NB4 (cell line): ENCODE data around the gene ERI2.
A peak's percentile ranks its signal among the peaks of the same experiment; 100 is the strongest.
"Not testable (repeated sequence)": the region's sequence is repeated elsewhere in the genome, so short reads cannot be mapped to it uniquely, and the experiment has no call there.

ENCODE experiments used
- DNase-seq: peaks from one replicate; pipeline ENCODE4 v3.0.0; 2010; ENCODE audit warnings: low read depth
- H3K4me3 ChIP-seq: one replicate; pipeline ENCODE4 v1.5.1; 2011; ENCODE audit warnings: mild to moderate bottlenecking, low read depth, low read length, moderate library complexity
- CTCF ChIP-seq: IDR thresholded peaks from one replicate; pipeline ENCODE4 v1.5.1; 2012; ENCODE audit warnings: low read depth, low read length
- MAX ChIP-seq: IDR thresholded peaks from 2 replicates; pipeline ENCODE4 v1.6.1; 2011; ENCODE audit warnings: low read depth, low read length
- MYC ChIP-seq: IDR thresholded peaks from 2 replicates; pipeline ENCODE4 v1.6.1; 2011; ENCODE audit warnings: low read depth, low read length
- POLR2A ChIP-seq: IDR thresholded peaks from 2 replicates; pipeline ENCODE4 v1.6.1; 2011; ENCODE audit warnings: mild to moderate bottlenecking; ENCODE audit not compliant: insufficient read length; ENCODE audit errors: extremely low read depth

Gene ERI2

GRCh38 chr16:20765732-20766131, 40.5 kb downstream of the ERI2 start:
- TF ChIP-seq MYC, result no peak
- TF ChIP-seq POLR2A, result no peak
- no peak for TF ChIP-seq MAX
- no peak for TF ChIP-seq CTCF
- no peak for DNase-seq
- H3K4me3 ChIP-seq, result no peak overlapping the region

- not testable (repeated sequence) for H3K4me3 ChIP-seq, DNase-seq
Measured at GRCh38 chr16:20764448-20764847, 41.8 kb downstream of the ERI2 start.

GRCh38 chr16:20763461-20764232, 42.6 kb downstream of the ERI2 start, which contains the start of gene ACSM3:
TSS of gene ACSM3 (plus strand) at chr16:20764014. CDS start at chr16:20770035, 6,021 bp downstream.
- peak; percentile 65 for DNase-seq
- H3K4me3 ChIP-seq, result no peak within 1 kb of the TSS
- no peak for TF ChIP-seq CTCF
- TF ChIP-seq POLR2A, result peak; percentile 17
- peak; percentile 61; the same call in 1 of the 2 replicates for TF ChIP-seq MYC
- TF ChIP-seq MAX, result peak; percentile 76; the same call in 1 of the 2 replicates

GRCh38 chr16:20762404-20763123, 43.7 kb downstream of the ERI2 start:
- TF ChIP-seq MAX (no peak), CTCF (no peak), MYC (no peak), POLR2A (no peak)
- DNase-seq, result no peak
- H3K4me3 ChIP-seq, result no peak overlapping the region

GRCh38 chr16:20761175-20761574, 45.1 kb downstream of the ERI2 start:
- H3K4me3 ChIP-seq, result no peak overlapping the region
- TF ChIP-seq MYC (no peak), POLR2A (no peak), CTCF (no peak), MAX (no peak)
- no peak for DNase-seq

- TF ChIP-seq MAX (no peak), POLR2A (no peak), MYC (no peak), CTCF (no peak)
- H3K4me3 ChIP-seq, result no peak overlapping the region
- no peak for DNase-seq
Measured at GRCh38 chr16:20760346-20760745, 45.9 kb downstream of the ERI2 start.

GRCh38 chr16:20755799-20756198, 50.5 kb downstream of the ERI2 start:
- not testable (repeated sequence) for H3K4me3 ChIP-seq, DNase-seq
